ENCODE measurements around the gene COX5B.
A peak's percentile ranks its signal among the peaks of the same experiment; 100 is the strongest.
"Not testable (repeated sequence)": the region's sequence is repeated elsewhere in the genome, so short reads cannot be mapped to it uniquely, and the experiment has no call there.

The COX5B gene

DNA sequence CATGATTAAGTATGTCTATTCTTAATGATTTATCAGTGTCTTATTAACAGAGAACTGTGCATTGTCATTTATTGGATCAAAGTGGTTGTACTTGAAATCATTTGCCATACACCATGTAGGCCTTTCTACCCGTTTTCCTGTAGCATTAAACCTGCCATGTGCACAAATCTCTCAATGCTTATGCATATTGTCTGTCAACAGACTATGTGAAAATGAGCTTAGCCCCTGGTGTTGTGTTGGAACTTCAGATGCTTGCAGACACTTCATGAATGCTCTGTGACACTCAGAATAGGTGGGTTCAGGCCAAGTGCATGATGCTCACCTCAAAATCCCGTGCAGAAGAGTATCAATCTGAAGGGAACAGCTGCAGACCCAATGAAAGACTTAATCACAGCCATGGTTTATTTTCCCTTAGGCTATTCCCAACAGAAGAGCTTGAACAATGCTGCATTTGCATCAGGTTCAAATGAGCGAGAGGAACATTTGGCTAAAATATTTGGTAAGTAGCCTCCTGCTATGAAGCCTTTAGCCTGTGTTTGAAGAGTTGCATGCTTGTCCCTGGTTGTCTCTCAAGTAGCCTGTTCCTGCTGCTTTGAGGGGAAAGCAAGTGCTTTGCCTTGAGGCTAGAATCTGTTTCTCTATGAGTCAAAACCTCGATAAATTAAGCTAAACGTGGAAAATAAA lies 29.7 kb downstream of the COX5B start:
- no peak for DNase-seq

DNA sequence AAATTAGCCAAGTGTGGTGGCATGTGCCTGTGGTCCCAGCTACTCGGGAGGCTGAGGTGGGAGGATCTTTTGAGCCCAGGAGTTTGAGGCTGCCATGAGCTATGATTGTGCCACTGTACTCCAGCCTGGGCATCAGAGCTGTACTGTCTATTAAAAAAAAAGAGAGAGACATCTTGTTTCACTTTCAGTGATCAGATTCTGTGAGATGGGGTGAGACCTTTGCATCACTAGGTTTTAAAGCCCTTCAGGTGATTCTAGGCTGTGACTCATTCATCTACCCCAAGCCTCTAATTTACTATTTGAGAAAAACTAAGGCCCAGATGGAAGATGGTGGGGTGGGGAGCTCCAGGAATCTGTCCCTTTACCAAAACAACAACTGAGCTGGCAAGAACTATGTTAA lies 30.8 kb downstream of the COX5B start:
- DNase-seq = no peak

DNA sequence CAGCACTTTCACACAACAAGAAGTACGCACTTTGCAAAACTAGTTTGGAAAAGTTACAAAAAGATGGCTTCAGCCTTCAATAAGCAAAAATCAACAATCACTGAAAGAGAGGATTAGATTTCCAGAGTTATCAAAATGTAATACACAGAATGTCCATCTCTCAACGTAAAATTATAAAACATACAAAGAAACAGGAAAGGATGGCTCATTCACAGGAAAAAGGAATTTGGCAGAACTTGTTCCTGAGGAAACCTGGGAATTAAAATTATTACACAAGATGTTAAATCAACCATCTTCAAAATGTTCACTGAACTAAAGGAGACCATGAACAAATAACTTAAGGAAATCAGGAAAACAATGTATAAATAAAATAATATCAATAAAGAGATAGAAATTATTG lies 31.6 kb downstream of the COX5B start:
- DNase-seq = no peak

DNA sequence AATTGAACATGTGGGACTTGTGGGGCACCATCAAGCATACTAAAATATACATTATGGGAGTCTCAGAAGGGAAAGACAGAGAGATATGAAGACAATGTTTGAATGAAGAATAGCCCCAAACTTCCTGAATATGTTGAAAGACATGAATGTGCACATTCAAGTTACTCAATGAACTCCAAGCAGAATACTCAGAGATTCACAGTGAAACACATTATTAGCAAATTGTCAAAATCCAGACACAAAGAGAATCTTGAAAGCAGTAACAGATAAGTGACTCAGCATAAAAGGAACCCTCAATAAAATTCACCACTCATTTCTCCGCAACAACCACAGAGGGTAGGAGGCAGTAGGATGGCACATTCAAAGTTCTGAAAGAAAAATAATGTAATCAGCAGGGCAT lies 32.4 kb downstream of the COX5B start:
- no peak for DNase-seq

DNA sequence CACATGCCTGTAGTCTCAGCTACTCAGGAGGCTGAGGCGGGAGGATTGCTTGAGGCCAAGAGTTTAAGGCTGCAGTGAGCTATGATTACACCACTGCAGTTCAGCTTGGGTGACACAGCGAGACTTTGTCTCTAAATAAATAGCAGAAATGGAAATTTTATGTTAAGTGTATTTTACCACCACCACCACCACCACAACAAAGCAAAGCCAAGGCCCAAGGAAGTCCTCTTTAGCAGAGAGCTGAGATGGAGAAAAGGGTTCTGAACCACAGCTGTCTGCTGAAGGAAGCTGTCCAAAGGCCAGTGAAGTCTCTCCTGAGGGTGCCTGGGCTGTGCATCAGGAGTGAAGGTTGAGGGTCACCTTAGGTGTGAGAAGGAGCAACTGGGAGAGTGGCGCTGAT lies 41.4 kb downstream of the COX5B start:
- DNase-seq = not testable (repeated sequence)

DNA sequence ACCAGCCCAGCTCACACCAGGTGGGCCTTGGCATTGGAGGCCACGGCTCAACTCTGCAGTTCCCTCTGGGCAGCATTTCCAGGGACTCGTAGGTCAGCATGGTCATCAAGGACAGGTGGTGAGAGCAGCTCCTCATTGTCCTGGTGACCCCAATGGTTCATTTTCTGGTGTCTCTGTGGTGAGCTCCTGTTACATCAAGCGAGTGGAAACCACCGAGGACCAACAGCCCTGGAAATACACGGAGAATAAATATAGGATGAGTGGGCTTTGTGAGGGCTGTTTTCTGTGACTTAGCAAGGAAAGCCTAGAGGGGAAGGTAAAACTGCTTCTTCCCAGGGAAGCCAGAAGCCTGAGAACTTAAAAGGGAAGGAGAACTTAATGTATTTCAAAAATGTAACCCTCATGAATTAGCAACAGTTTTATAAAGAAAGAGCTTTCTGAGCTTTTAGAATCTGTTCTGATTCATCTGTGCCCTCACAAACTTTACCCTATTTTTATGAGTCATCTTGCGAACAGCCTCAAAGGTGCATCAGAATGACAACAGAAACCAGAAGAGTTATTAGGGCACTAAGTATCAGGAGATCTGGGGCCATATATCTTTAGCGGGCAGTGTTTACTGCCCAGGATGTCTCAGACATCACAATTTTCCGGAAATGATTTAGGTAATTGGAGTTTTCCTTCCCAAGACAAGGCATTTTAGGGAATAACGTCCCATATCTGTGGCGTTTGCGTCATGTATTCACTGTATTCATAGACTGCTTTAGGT lies 42.4 kb downstream of the COX5B start:
- DNase-seq = no peak

DNA sequence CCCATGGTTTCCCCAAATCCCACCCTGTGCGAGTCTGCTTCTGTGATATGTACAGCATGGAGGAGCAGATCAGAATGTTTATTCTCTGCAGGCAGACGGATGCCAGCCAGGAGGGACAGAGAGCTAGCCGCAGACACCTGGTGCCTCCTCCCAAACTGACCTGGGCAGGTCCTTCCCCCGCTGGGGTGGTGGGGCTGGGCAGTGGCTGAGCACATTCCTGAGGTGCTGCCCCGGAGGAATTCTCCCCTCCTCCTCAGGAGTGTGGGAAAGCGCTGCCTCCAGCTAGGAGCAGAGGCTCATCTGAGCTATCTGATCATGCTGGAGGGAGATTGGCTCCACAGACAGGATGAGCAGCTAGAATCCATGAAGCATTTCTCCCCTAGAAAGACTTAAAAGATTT lies 45.3 kb downstream of the COX5B start:
- DNase-seq = no peak

DNA sequence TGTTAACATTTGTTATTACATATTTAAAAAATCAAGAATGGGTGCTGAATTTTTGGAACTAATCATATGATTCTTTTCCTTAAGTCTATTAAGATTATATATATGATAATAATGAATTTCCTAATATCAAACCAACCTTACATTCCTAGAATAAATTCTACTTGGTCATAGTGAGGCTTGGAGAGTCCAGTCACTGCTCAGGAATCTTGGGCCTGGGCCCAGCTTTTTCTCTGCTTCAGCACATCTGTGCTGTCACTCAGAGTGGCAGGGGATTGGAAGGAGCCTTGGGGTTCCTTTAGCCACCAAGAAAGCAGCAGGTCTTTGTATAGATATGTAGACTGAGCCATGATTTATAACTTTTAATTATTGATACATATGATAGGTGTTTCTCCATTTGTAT lies 47.6 kb downstream of the COX5B start:
- no peak for DNase-seq

DNA sequence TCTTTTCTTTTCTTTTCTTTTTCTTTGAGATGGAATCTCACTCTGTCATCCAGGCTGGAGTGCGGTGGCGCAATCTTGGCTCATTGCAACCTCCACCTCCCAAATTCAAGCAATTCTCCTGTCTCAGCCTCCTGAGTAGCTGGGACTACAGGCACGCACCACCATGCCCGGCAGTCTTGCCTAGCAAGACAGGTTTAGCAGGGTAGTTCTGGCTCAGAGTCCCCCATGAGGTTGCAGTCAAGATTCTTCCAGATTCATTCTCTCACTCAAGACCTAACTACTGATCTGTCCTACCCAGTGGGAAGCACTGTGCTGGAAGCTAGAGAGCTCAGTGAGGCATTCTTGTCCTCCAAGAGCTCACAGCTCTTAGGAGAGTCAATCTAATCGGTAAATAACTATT lies 49.9 kb downstream of the COX5B start:
- no peak for DNase-seq

DNA sequence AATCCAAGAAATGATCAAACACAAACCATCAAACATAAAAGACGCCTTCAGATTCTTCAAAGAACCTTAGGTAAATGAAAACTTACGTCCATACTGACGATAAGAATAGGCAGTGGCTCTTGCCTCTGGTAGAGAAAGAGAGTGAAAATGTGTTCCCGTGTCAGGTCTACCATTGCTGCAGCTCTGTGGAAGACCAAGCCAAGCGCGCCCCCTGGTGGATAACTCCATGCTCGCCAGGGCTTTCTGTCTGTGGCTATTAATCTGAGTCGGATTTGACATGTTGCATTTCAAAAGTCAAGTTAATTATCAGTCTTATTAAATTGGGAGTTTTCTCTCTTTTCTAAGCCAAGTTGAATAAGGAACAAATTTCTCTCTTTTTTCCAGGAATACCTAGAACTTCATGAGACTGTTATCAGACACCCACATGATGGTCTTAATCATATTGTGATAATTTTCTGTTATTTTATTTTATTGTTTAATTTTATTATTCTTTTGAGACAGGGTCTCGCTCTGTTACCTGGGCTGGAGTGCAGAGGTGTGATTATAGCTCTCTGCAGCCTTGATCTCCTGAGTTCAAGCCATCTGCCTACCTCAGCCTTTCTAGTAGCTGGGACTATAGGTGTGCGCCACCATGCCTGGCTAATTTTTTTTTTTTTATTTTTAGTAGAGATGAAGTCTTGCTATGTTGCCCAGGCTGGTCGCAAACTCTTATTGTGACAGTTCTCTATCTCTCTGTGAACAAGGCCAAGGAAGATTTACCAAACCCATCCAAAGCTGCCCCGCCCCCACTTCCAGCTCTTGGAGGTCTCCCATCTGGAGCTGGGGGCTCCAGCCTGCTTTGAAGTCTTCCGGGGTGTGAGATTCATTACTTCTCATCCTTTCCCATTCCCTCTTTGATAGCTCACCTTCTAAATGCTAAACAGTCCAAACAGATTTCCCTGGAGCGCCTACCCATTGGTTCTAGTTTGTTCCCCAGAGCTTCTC lies 51.7 kb downstream of the COX5B start:
- peak; percentile 92 for DNase-seq
